ENCODE measurements around the gene GALK1.
A peak's percentile ranks its signal among the peaks of the same experiment; 100 is the strongest.
"Not testable (repeated sequence)": the region's sequence is repeated elsewhere in the genome, so short reads cannot be mapped to it uniquely, and the experiment has no call there.

The GALK1 gene

DNA sequence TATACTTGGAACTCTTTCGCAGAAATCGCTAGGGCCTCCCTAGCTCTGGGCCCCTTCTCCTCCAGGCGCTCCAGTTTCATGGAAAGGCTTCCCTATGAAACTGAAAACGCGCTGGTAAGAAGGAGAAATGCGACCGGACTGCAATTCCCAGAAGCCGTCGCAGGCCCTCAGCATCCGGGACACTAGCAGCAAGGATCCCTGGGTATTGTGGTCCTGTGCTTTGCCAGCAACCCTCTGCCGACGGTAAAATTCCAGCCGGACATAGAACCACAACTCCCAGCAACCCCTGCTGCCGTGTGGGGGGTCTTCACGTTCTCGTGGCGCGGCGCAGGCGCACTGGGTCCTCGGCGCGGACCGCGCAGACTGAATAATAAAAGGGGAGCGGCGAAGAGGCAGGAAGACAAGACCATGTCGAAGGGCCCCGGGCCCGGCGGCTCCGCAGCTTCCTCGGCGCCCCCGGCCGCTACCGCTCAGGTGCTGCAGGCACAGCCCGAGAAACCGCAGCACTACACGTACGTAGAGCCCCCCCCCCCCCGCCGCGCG, 19.6 kb upstream of the GALK1 start, which contains the start of gene UNK:
TSS of gene UNK (plus strand) at position 334 of the 543 bp plus-strand sequence. CDS start at position 409, 75 bp downstream.
- DNase-seq (ENCODE audit: low spot score) (peak; percentile 99), FAIRE-seq (peak; percentile 98)

DNA sequence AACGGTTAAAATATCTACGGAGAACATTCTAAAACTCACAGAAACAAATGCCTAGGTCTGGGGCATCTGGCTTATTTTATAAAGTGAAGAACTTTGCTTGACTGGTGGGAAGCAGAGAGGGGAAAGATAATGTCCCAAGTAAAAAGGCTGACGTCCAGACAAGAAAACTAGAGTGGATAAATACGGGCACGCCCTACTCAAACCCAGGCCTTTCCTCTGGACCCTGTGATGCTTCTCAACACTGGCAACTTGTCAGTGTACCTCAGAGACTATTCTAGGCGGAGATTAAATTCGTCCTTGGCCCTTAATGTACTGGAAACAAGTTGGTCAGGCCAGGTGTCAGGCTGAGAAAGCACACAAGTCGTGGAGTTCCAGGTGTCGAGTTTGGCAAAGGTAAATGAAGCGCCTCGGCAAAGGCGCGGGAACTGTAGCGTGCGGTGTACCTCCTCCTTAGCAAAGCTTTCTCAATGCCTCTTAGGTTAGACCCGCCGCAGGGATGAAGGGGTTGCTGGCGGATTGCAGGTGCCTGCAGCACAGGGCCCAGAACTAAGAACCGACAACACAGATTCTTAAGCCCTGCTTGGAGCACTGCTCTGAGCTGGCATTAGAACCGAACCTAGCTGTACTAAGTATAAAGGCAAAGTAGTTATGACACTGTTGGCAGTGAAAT, 18.9 kb upstream of the GALK1 start:
- FAIRE-seq (no peak), DNase-seq (ENCODE audit: low spot score) (no peak)

DNA sequence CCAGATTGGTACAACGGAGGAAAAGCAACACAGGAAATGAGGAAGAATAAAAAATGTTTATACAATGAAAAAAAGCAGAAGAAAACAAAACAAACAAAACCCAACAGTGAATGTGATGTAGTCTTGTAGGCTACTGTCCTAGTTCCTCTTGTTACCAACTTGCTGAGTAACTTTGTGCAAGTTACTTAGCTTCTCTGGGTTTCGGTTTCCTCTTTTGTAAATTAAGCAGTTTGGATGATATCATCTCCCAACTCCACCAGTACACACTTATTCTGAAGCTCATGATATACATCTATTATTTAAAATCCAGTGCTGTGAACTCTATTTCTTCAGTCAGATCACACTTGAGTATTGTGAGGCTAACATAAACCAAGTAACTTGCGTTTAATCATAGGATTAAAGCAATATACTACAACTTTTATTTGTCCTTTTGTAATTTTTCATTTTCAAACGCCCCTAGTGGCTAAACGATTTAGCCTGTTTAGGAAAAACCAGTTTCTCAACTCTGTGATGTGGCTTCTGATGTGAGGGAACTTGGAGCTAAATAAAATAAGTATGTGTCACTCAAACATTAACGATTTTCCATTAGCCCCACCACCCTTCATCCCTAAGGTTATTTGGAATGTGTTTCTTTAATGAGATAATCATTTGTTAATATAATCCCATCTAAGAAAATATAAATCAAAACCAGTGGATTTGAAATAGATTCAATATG, 18.2 kb upstream of the GALK1 start:
- FAIRE-seq (no peak), DNase-seq (ENCODE audit: low spot score) (no peak)

DNA sequence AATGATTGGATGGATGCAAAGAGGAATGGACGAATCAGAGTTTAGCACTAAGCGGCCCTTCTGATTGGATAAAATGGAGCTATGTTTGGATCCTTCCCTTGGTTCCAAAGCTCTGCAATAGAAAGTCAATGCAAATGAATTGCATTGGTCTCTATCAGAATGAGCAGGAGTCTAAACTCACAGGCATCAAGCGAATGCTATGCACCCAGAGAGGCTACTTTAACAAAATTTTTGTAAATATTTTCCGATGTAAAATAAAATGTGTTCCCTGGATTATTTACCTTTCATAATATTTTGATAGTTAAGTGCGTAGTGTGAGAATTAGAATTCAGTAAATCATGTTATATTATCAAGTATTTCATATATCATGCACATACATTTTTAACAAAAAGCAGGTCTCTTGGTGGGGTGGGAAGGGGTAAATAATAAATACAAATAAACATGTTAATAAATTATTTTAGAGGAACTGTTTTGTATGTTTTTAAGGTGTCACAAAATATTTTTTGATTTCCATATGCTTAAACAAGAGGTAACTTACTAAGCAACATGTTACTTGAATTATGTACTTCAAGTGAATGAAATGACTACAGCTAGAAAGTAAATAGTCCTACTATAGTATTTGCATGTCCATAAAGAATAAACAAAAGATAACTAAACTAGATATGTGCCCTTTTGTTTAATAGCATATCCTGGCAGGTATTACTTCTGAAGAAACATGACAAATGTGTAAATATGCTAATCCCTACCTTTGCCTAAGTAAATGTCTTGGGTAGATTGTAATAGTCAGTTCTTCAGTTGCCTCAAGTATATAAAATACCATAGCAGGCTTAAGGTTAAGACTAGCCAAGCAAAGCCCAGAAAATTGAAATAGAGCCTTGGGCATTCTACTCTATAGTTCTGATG, 15.2 kb upstream of the GALK1 start:
- no peak for FAIRE-seq

DNA sequence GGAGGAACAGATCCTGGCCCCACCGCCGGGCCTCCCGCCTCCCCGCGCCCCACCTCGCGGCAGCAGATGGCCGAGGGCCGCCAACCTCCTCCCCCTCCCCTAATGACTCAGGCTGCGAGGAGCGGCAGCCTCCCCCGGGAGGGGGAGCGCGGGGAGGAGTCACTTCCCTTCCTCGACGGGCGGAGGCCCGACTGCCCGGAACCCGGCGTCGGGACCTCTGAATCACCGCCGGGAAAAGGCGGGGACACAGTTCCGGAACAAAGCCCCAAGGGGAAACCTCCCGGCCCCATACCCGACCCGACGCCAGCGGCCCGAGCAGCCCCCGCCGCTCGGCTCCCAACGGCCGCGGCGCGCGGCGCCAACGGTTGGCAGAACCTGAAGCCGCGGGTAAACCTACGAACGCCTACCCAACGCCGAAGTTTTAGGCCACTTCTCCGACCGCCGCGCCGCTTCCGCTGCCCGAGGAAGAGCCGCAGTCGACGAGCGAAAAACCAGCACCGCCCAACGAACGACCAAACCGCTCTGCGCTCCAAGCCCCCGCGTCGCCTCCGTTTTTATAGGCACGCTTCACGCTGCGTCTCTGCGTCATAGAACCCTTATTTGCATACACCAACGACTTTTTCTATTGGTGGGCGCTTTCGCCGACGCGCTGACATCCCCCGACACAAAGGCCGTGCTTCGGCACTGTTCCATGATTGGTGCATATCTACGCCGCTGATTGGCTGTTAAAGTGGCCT, 14.4 kb upstream of the GALK1 start:
- peak; percentile 76 for FAIRE-seq
- DNase-seq (ENCODE audit: low spot score): peak; percentile 99

More for the DNA sequence above, 15.2 kb upstream of the GALK1 start:
- DNase-seq (ENCODE audit: low spot score): no peak

DNA sequence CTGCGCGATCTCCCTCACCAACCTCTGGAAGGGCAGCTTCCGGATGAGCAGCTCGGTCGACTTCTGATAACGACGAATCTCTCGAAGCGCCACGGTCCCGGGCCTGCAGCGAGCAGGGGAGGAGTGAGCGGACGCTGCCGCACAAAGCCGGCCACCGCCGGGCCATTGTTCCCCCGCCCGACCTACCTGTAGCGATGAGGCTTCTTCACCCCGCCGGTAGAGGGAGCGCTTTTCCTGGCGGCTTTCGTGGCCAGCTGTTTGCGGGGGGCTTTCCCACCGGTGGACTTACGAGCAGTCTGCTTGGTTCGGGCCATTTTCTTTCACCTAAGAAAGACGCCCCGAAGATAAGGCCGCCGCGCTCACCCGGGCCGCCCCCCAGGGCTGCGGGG, 13.9 kb upstream of the GALK1 start:
- FAIRE-seq: no peak
- DNase-seq (ENCODE audit: low spot score): no peak

DNA sequence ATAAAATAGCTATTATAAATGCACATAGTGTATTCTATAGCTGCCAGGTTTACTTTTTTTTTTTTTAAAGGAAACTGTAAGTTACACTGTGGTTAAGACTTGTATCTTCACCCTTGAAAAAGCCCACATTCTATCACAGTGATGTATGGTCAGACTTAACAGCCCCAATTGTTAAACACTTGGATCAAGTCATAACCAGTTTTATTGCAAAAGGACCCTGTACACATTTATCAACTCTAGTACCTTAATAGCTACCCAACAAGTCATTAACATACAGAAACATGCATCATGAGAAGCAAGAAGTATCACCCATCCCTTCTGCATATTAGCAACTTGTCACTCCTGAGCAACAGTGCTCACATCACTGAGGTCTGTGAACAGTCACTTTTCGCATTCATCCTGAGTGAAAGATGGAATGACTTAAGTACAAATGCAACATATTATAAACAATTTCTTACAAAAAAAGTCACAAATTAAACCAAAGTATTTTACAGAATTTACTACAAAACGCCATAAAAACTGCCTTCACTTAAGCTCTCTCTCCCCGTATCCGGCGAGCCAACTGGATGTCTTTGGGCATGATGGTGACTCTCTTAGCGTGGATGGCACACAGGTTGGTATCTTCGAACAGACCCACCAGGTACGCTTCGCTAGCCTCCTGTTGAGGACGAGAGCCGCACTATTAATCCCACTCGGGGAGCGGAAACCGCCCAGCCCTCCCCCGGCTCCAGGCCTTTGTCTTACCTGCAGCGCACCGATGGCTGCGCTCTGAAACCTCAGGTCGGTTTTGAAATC, 13.3 kb upstream of the GALK1 start:
- not testable (repeated sequence) for DNase-seq (ENCODE audit: low spot score); FAIRE-seq

DNA sequence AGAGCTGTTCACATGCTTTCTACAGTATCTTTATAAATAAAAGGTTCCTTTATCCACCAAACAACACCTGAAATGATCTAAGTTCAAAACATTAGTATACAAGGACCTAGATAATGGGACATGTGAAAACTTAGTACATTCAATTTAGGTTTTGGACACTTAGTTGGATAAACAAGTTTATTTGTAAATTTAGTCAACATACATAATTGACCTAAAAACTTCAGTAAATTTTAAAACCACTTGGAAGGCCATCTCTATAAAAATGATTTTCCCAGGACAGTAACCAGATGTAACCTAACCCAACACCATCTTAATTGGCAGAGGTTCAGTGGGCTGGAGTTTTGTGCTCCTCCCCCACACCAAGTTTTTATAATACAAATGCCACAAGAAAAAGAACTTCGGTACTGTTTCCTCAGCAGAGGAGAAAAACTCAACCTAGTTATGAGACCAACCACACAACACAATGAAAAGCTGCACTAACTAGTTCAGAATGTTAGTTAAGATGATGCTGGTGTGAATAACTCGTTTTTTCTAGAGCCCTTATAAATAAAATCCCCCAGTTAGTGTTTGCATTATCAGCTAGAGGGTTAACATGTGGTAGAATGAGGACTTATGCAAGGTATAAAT, 12.4 kb upstream of the GALK1 start:
- no peak for DNase-seq (ENCODE audit: low spot score)
- FAIRE-seq: no peak

DNA sequence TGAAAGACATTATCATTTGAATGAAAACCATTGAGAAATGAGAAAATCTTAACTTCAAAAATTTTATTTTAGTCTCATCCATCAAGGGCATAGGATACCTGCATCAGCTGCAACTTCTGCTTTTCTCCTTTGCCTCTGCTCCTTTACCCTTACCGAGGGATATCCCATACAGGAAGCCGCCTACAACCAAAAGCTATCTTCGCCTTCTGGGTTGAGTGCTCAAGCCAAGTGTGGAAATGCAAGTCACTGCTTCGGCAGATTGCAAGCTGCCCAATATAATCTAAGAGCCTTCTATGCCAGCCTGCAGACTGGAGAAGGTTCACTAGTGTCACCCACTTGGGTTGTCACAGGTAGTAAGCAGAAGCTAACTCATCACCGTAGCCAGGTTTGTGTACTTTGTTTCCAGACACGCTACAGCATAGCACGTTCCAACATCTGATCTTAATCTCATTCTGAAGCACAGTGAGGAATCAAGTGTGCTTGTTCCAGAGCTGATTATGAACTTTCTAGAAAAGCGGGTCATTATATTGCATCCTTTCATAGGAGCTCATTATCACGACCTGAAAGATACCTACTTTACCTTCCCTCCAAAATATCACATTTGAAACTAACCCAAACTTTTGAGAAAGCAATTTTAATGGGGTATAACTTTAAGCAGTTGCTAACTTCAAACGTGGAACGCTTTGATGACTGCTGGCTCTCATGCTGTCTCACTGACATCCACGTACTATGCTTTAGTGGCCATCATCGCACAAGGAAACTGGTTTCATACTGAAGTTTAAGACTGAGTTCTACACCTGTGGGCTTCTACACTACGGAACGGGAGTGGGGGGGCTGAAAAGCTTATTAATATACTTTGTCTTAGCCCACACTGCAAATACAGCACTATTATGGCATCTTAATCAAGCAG, 11.6 kb upstream of the GALK1 start:
- FAIRE-seq (no peak), DNase-seq (ENCODE audit: low spot score) (no peak)

DNA sequence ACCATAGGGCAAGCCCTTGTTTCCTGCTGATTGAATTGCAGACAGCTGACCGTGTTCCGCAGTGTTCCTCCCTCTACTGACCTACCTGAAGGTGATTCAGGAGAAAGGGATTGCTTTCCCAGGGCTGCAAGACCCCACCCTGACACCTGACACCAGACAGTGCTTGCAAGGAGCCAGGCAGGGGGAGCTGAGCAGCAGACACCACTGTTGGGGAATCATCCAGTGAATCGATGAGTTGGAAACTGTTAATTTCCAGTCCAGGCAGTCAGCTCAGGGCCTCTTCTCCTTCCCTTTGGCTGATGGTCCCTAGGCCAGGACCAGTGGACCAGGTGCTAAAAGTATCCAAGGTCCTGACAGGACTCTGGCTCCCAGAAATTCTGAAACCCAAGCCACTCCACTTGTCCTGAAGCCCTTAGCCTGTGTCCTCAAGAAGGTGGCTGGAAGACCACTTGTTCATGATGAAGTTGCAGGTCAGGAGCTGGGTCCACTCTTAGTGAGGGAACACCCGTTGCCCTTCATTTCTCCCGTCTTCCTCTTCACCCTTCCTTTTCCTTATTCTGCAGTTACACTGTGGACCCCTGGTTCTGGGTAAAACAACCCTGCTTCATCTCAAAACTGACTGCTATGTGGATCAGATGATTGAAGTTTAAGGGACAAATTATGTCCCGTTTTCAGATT, 10.1 kb upstream of the GALK1 start:
- DNase-seq (ENCODE audit: low spot score) (no peak), FAIRE-seq (no peak)

DNA sequence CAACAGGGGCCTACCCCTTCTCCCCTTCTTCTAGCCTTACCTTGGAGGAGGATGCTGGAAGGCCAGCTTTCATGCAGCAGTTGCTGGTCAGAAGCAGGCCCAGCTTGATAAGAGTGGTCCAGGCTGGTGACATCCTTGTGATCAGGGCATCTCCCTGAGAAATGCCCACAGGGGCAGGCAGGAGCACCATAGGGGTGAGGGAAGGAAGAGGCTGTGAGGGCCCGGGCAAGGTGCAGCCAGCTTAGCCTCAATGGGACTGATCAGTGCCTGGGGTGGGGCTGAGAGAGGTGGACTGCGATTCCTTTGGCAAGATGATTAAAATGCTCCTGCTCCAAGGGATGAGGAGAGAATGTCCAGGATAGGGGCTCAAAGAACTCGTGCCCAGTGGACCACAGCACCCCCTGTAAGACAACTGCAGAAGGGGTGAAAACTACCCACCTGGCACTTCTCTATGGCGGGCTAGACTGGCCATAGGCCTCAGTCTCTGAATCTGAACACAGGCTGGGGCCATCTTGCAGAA, 9.5 kb upstream of the GALK1 start:
- DNase-seq (ENCODE audit: low spot score) (no peak), FAIRE-seq (no peak)

DNA sequence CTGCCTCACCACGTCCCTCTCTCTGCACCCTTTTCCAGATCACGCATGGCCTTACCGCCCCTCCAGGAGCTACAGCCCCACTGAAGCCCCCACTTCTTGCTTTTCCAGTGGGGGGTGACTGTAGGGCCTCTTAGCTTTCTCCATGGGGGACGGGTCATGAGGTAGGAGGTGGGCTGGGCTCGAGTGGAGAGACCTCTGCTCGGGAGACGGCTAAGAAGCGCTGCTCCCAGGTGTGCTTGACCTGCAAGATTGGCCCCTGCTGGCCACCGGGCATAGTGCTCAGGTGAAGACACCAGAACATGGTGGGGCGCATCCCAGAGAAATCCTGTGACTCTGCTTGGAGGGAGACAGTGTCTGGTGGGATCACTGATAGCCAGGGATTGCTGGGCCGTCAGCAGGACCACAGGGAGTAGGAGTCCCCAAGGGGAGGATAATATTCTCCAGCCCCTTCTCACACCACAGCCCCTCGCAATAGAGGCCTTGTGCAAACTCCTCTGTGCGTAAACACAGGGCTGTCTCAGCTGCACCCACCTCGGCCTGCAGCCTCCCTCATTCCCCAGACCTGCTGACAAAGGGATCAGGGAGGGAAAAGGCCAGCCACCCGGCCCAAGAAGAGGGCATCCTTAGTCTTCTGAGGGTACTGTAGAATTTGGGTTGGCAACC, 8.9 kb upstream of the GALK1 start:
- FAIRE-seq: no peak
- peak; percentile 4 for DNase-seq (ENCODE audit: low spot score)

DNA sequence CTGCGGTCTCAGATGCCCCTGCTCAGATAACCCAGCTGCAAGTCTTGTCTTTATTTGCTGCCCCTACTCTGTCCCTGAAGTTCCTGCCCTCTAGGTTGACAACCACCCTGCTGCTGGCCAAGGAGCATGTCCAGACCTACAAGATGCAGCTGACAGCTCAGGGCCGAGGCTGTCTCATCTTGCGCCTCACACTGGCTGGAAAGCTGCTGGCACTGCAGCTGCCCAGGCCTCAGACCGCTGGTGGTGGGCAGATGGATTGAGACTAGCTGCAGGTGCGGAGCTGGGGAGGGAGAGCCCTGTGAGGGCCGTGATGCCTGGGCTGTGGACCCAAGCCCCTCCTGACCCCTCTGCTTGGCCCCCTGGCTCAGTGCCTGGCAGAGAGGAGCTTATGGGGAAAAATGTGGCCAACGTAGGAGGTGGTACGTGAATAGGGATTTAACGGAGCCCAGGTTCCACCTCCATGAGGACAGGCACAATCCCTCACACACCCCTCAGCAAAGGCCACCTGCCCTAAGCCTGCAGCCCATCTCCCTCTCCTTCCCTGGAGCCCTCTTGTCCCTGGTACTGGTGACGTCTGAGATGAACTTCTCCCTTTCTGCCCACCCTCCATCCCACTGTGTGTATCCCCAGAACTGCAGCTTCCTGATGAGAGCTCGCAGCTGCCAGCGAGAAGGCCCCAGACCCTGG, 8.3 kb upstream of the GALK1 start:
- FAIRE-seq (no peak), DNase-seq (ENCODE audit: low spot score) (no peak)

DNA sequence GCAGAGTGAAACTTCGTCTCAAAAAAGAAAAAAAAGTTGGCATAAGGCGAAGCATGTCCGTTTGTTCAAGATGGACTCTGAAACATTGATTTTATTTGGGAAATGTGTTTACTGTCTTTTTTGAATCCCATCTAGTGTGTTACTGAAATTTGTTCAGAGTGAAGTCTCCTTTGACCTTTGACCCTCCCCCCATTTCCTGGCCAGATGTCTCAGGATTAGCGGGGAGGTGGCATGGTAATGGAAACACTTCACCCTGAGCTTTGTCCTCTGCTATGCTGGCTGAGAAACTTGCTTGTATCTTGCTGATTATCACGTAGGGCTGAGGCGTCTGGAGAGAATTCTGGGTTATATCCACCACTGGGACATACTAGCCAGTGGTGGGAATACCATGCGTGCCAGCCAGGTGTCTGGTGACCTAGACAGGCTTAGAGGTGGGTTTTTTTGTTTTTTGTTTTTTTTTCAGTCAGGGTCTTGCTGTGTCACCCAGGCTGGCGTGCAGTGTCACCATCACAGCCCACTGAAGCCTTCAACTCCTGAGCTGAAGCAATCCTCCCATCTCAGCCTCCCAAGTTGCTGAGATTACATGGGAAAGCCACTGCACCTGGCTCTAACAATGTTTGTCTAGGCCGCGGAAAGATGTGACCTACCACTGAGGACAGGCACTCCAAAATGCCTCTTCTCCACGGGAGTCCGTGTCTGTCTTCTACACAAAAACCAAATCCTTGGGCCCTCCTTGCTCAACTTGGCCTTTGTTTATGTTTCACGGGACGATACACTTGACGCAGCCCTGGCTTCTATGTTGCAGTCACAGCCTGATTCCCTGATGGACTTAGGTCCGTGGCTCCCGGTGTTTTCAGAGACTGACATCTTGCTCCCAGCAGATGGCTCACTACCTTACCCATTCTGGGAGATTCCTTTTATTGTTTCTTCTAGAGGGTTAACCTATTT, 6.6 kb upstream of the GALK1 start:
- no peak for FAIRE-seq

DNA sequence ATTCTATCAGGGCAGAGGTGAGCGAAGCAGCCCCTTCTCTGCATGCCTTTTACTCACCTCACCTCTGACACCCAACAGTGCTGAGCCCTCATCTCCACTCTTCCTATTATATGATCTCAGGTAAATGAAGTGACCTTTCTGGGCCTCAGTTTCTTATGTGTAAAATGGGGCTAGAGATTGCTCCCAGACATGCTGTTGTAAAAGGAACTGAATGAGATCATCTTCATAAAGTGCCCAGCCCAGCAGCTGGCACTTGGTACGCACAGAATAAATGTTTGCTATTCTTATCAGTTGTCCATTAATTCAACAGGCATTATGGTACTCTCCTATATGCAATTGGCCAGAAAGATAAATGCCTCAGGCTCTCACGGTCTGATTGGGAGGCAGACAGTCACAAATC, 4.5 kb upstream of the GALK1 start:
- no peak for DNase-seq (ENCODE audit: low spot score)
- no peak for FAIRE-seq

More for the DNA sequence above, 6.6 kb upstream of the GALK1 start:
- no peak for DNase-seq (ENCODE audit: low spot score)

DNA sequence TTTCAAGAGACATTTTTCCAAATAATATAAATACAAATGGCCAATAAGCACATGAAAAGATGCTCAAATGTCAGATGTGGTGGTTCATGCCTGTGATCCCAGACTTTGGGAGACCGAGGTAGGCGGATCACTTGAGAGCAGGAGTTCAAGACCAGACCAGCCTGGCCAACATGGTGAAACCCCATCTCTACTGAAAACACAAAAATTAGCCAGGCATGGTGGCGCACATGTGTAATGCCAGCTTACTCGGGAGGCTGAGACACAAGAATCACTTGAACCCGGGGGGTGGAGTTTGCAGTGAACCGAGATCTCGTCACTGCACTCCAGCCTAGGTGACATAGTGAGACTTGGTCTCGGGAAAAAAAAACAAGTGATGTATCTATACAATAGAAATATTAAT, 2.9 kb upstream of the GALK1 start:
- DNase-seq (ENCODE audit: low spot score) (no peak), FAIRE-seq (no peak)
